Astrocyte of the cerebellum (primary cell): Measurements from ENCODE around the gene SKAP2.
A peak's percentile ranks its signal among the peaks of the same experiment; 100 is the strongest.
"Not testable (repeated sequence)": the region's sequence is repeated elsewhere in the genome, so short reads cannot be mapped to it uniquely, and the experiment has no call there.

Experiments
- DNase-seq: peaks from one replicate; pipeline ENCODE4 v3.0.0-alpha.2; 2011; ENCODE audit warnings: low read depth
- H3K4me3 ChIP-seq: 2 replicates; pipeline ENCODE4 v1.5.1; 2011; ENCODE audit warnings: mild to moderate bottlenecking, low read depth, low read length, moderate library complexity
- CTCF ChIP-seq: IDR thresholded peaks from 2 replicates; pipeline ENCODE4 v1.5.1; 2012; ENCODE audit warnings: low read length, low read depth, moderate library complexity, mild to moderate bottlenecking; ENCODE audit errors: missing control alignments
- in situ Hi-C: cut with HindIII; loops from 2 replicates; pipeline ENCODE4 v1.10.0; 2017; ENCODE audit warnings: low sequenced_read_pairs

Gene SKAP2

GRCh38 chr7:26853788-26854393 lies 10.5 kb downstream of the SKAP2 start:
- H3K4me3 ChIP-seq = no peak overlapping the region
- TF ChIP-seq CTCF = peak; percentile 40
- in situ Hi-C loops = loop anchor here (5.0 kb wide), 1 partner anchor 263 kb away; no protein-coding TSS in a partner anchor
- peak; percentile 47 for DNase-seq

GRCh38 chr7:26850193-26850651 lies 14.2 kb downstream of the SKAP2 start:
- H3K4me3 ChIP-seq = no peak overlapping the region
- in situ Hi-C loops = loop anchor here (5.0 kb wide), 1 partner anchor 267 kb away; no protein-coding TSS in a partner anchor
- no peak for DNase-seq
- no peak for TF ChIP-seq CTCF

DNA sequence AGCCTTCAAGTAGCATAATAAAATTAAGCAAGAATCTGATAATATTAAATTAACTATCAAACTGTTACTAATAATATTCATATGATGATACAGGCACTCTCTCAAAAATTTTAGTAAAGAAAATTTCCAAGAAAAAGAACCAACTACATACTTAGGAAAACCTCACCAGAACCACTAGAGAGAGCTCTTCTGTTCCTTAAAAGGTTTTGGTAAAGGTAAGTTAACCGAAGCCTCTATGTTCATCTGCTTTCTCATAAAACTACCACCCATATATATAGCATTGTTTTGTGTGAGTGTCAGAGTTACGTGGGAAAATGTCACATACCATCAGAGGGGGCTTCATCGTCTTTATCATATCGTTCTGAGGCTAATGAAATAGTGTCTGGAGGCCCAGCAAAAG lies 20.7 kb downstream of the SKAP2 start:
- DNase-seq = no peak
- in situ Hi-C loops = no loop called here
- peak; percentile 8 for TF ChIP-seq CTCF
- H3K4me3 ChIP-seq = no peak overlapping the region

- TF ChIP-seq CTCF = no peak
- no peak for DNase-seq
- no peak overlapping the region for H3K4me3 ChIP-seq
- in situ Hi-C loops = no loop called here
Measured at GRCh38 chr7:26842897-26843296, 21.5 kb downstream of the SKAP2 start.

GRCh38 chr7:26841003-26841739 lies 23.2 kb downstream of the SKAP2 start:
- no peak overlapping the region for H3K4me3 ChIP-seq
- in situ Hi-C loops = no loop called here
- DNase-seq = no peak
- no peak for TF ChIP-seq CTCF

GRCh38 chr7:26836793-26837192 lies 27.6 kb downstream of the SKAP2 start:
- in situ Hi-C loops, H3K4me3 ChIP-seq, DNase-seq: not testable (repeated sequence)

GRCh38 chr7:26815426-26815825 lies 49.0 kb downstream of the SKAP2 start:
- in situ Hi-C loops = no loop called here
- no peak for DNase-seq
- no peak for TF ChIP-seq CTCF
- no peak overlapping the region for H3K4me3 ChIP-seq
